Stimulated activated naive B cell treated with anti-CD40 and anti-IgM and Interleukin-4, amounts not matched to agents 10 μg/mL and 1 μg/mL and 100 μg/mL, for 72 hours (primary cell): ENCODE data around the gene KDM7A.

Source experiments
- ATAC-seq, 2 donors: fragments of 150-1000 bp; cut with Tn5 transposase; replicated peaks; 2 replicates each; pipeline ENCODE4 v1.10.0; 2021; ENCODE audit warnings: moderate library complexity in 1 of 2
- DNase-seq: peaks from one replicate; pipeline ENCODE4 v3.0.0; 2021
- H3K27ac Mint-ChIP-seq: one replicate; pipeline ENCODE4 v1.8.0; 2022; ENCODE audit warnings: mild to moderate bottlenecking, mixed read lengths
- H3K27me3 Mint-ChIP-seq, 2 donors: one replicate each; pipeline ENCODE4 v1.8.0; 2022; ENCODE audit warnings: mixed read lengths in 2 of 2
- H3K36me3 Mint-ChIP-seq, 2 donors: one replicate each; pipeline ENCODE4 v1.8.0; 2022; ENCODE audit warnings: mixed read lengths in 2 of 2, mild to moderate bottlenecking in 1 of 2
- H3K4me1 Mint-ChIP-seq, 2 donors: one replicate each; pipeline ENCODE4 v1.8.0; 2022; ENCODE audit warnings: mixed read lengths in 2 of 2, mild to moderate bottlenecking in 1 of 2
- H3K4me3 Mint-ChIP-seq, 2 donors: one replicate each; pipeline ENCODE4 v1.8.0; 2022; ENCODE audit warnings: mild to moderate bottlenecking in 2 of 2, mixed read lengths in 2 of 2, moderate library complexity in 1 of 2
- H3K9me3 Mint-ChIP-seq, 2 donors: one replicate each; pipeline ENCODE4 v1.8.0; 2022; ENCODE audit warnings: mixed read lengths in 2 of 2, mild to moderate bottlenecking in 1 of 2

Gene KDM7A

DNA sequence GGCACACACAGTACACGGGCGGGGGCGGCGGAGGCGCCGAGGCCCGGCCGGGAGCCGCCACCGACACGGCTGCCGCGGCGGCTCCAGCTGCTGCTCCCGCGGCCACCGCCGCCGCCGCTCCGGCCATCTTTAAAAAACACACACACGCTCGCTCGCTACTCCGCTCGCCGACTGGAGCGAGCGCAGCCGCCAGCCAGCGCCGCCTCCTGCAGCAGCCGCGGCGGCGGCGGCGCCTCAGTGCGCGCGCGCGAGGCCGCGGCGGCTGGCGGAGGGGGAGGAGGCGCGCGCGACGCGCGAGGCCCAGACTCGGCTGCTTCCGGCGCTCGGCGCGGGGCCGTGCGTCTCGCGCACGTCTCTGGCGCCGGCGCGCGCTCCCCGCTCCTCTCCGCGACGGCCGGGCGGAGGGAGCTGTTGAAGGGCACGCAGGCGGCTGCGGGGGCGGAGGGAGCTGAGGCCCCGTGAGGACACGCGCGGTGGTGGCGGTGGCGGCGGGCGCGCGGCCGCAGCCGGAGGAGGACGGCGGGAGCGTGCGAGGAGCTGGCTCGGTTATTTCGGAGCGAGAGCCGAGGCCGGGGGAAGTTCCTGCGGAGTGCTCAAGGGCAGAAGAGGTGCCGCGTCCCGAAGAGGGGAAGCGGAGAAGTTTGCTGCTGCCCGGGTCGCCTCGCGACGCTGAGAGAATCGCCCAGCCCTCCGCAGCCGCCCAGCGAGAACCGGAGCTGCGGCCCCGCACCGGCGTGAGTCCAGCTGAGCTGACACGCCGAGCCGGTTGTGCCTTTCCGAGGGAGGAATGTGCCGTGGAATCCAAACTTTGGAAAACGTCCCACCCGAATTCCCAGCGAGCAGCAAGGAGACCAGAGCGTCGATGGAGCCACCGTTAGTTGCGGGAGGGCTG, at the start of gene KDM7A:
TSS of gene KDM7A (minus strand) at position 173 of the 892 bp plus-strand sequence. CDS start at position 127, 46 bp downstream.
- Mint-ChIP-seq H3K4me3 (peak within 1 kb of the TSS; percentile 92 to 98), H3K36me3 (peaks cover 1 to 7% of the 10 kb centered on the region in 2 donors), H3K9me3 (peaks cover 0 to 2% of the 10 kb centered on the region in 2 donors), H3K27me3 (peaks cover 11 to 16% of the 10 kb centered on the region in 2 donors), H3K27ac (peak within 1 kb of the TSS; percentile 98), H3K4me1 (peaks cover 13 to 18% of the 10 kb centered on the region in 2 donors)
- peak; percentile 77 to 83 for ATAC-seq
- DNase-seq = peak; percentile 92

DNA sequence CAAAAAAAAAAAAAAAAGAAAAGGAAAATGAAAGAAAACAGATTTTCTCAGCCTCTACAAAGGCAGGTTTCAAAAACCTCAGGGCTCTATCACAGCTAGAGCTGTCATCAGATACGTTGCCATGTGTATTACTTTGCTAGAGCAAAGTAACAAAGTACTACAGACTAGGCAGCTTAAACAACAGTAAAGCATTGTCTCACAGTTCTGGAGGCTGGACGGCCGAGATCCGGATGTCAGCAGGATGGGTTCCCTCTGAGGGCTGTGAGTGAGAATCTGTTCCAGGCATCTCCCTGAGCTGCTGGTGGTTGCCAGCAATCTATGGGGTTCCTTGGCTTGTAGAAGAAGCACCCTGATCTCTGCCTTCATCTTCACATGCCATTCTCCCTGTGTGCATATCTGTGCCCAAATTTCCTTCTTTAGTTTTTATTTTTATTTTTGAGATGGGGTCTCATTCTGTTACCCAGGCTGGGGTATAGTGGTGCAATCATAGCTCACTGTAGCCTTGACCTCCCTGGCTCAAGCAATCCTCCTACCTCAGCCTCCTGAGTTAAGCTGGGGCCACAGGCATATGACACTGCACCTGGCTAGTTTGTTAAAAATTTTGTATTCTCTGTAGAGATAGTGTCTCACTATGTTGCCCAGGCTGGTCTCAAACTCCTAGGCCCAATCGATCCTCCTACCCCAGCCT, 48.9 kb upstream of the KDM7A start:
- peaks cover 33 to 60% of the 10 kb centered on the region in 2 donors for H3K4me1 Mint-ChIP-seq
- H3K27ac Mint-ChIP-seq = no peak overlapping the region
- H3K36me3 Mint-ChIP-seq = no peaks in the 10 kb centered on the region
- no peaks in the 10 kb centered on the region for H3K9me3 Mint-ChIP-seq
- H3K27me3 Mint-ChIP-seq = peaks cover 0 to 4% of the 10 kb centered on the region in 2 donors
- no peak overlapping the region for H3K4me3 Mint-ChIP-seq
- no peak for ATAC-seq
- DNase-seq = no peak

- no peaks in the 10 kb centered on the region for H3K27me3 Mint-ChIP-seq
- DNase-seq (no peak), ATAC-seq (peak in 1 of 2 donors; percentile 12)
- peaks cover 1 to 2% of the 10 kb centered on the region in 2 donors for H3K36me3 Mint-ChIP-seq
- H3K27ac Mint-ChIP-seq = no peak overlapping the region
- H3K4me3 Mint-ChIP-seq = peak overlapping the region in 1 of 2 donors; percentile 8
- H3K9me3 Mint-ChIP-seq = no peaks in the 10 kb centered on the region
- peaks cover 29 to 41% of the 10 kb centered on the region in 2 donors for H3K4me1 Mint-ChIP-seq
These were observed 46.9 kb upstream of the KDM7A start for GRCh38 chr7:140223515-140224221.

DNA sequence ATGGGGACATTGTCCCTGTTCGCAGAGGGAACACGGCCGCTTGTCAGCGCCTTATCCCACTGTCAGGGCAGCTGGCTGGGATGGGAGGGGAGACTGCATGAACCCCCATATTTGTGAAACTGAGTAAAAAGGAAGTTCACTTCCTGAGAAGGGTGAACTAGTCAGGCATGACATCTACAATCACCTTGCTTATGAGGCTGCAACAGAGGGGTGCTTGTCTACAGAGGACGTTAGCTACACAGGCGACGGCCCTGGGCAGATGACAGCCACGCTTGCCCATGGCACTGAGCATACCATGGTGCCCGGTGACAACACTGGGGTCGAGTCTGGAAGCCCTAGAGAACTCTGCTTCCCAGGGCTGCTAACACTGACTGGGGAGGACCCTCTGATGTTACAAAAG, 46.0 kb upstream of the KDM7A start:
- Mint-ChIP-seq H3K36me3 (peaks cover 6 to 7% of the 10 kb centered on the region in 2 donors), H3K27me3 (no peaks in the 10 kb centered on the region), H3K4me1 (peaks cover 27 to 41% of the 10 kb centered on the region in 2 donors), H3K9me3 (peaks cover 4 to 7% of the 10 kb centered on the region in 2 donors), H3K27ac (no peak overlapping the region), H3K4me3 (no peak overlapping the region)
- peak; percentile 88 to 90 for ATAC-seq
- DNase-seq = no peak

DNA sequence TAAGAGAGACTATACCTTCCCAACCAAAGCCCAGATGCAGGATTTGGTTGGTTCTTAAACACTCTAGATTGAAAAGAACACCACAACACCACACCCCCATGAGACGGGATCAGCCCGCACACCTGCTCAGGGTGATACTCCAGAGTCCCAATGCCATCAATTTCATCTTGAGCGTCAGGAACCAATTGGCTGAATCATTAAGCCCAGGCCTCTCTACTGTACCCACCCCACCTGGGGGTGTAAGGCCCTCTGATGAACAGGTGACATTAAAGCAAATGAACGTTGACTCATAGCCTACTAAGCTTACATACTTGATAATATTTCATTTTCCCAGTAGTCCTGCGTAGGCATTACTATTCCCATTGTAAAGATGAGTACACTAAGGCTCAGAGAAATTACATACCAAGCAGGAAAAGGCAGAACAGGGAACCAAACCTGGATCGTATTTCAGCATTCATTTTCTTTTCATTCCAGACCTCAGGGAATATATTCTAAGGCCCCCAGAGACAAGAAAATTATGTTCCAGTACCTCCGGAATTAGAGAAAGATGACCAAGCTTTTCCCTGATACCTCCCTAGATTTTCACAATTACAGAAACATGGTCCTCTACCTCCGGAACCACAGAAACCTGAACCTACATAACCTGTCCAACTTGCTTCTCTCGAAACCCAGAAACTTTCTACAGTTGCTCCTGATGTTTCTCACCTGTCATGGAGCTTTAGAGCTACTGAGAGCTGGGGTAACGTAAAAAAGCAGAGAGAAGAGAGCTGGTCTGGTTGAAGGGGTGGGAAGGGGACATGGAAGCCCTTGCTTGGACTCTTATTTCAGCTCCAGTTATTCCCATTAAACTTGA, 43.1 kb upstream of the KDM7A start:
- no peak overlapping the region for H3K27ac Mint-ChIP-seq
- peaks cover 6 to 14% of the 10 kb centered on the region in 2 donors for H3K36me3 Mint-ChIP-seq
- no peak for DNase-seq
- no peak for ATAC-seq
- H3K4me3 Mint-ChIP-seq = no peak overlapping the region
- peaks cover 10% of the 10 kb centered on the region in 2 donors for H3K9me3 Mint-ChIP-seq
- peaks cover 0 to 3% of the 10 kb centered on the region in 2 donors for H3K27me3 Mint-ChIP-seq
- H3K4me1 Mint-ChIP-seq = peaks cover 32 to 34% of the 10 kb centered on the region in 2 donors

GRCh38 chr7:140218656-140219055, 41.9 kb upstream of the KDM7A start:
- peaks cover 6 to 14% of the 10 kb centered on the region in 2 donors for H3K36me3 Mint-ChIP-seq
- no peak overlapping the region for H3K27ac Mint-ChIP-seq
- H3K4me3 Mint-ChIP-seq = no peak overlapping the region
- DNase-seq = no peak
- peaks cover 0 to 3% of the 10 kb centered on the region in 2 donors for H3K27me3 Mint-ChIP-seq
- ATAC-seq = no peak
- peaks cover 35% of the 10 kb centered on the region in 2 donors for H3K4me1 Mint-ChIP-seq
- peaks cover 10 to 12% of the 10 kb centered on the region in 2 donors for H3K9me3 Mint-ChIP-seq

DNA sequence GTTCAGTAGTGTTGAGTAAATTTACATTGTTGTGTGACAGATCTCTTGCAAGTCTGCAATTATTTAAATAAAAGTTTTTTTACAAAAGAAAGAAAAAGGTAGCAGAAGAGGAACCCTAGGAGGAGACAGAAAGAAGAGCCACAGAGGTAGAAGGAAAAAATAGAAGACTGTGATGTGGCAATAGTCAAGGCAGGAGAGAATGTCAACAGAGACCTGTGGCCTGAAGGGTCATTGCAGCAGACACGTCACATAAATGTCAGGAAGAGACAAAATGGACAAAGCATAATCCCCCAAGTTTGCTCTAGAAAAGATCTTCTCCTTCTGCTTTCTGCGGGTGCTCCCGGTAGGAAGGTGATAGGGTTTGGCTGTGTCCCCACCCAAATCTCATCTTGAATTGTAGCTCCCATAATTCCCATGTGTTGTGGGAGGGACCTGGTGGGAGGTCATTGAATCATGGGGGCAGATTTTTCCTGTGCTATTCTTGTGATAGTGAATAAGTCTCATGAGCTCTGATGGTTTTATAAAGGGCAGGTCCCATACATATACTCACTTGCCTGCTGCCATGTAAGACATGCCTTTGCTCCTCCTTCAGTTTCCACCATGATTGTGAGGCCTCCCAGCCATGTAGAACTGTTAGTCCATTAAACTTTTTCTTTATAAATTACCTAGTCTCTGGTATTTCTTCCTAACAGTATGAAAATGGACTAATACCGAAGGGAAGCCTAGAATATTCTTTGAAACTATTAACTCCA, 41.1 kb upstream of the KDM7A start:
- Mint-ChIP-seq H3K9me3 (peaks cover 10 to 12% of the 10 kb centered on the region in 2 donors), H3K4me1 (peaks cover 29 to 35% of the 10 kb centered on the region in 2 donors), H3K27me3 (peaks cover 0 to 3% of the 10 kb centered on the region in 2 donors), H3K4me3 (no peak overlapping the region), H3K36me3 (peaks cover 6 to 14% of the 10 kb centered on the region in 2 donors), H3K27ac (no peak overlapping the region)
- ATAC-seq = no peak
- DNase-seq = no peak

- DNase-seq (no peak), ATAC-seq (no peak)
- H3K36me3 Mint-ChIP-seq = peaks cover 6 to 14% of the 10 kb centered on the region in 2 donors
- no peak overlapping the region for H3K4me3 Mint-ChIP-seq
- peaks cover 0 to 3% of the 10 kb centered on the region in 2 donors for H3K27me3 Mint-ChIP-seq
- peaks cover 44 to 49% of the 10 kb centered on the region in 2 donors for H3K4me1 Mint-ChIP-seq
- peaks cover 10 to 12% of the 10 kb centered on the region in 2 donors for H3K9me3 Mint-ChIP-seq
- no peak overlapping the region for H3K27ac Mint-ChIP-seq
These were observed 38.5 kb upstream of the KDM7A start for GRCh38 chr7:140215281-140215680.

DNA sequence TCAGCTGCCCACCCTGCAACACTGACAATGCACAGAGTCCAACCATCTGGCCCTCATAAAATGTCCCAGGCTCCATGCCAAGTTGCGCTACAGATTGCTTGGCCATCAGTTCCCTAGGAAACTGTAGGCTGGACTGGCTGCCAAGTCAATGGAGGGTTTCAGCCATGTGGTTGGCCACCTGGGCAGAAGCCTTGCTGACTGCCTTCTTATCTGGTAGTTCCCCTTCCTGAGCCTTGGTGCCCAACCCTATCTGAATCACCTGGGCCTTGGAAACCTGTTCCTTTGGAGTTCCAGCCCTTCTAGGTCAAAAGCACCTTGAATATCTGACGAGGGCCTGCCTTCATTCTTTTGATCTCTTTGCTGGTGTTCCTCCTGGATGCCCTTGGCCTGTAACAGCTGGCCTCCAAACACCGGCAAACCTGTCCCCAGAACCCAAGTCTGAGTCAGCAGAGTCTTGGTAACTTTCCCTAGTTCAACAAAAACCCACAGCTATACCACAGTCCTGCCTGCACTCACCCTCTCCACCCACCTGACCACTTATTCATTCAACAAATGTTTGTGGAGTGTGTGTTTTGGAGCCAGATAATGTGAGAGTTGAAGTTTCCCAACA, 37.4 kb upstream of the KDM7A start:
- Mint-ChIP-seq H3K27ac (peak overlapping the region; percentile 93), H3K27me3 (peaks cover 0 to 3% of the 10 kb centered on the region in 2 donors), H3K4me3 (peak overlapping the region; percentile 57 to 74), H3K4me1 (peaks cover 52 to 60% of the 10 kb centered on the region in 2 donors), H3K9me3 (peaks cover 10 to 12% of the 10 kb centered on the region in 2 donors), H3K36me3 (peaks cover 6 to 14% of the 10 kb centered on the region in 2 donors)
- ATAC-seq = peak; percentile 78 to 83
- peak; percentile 72 for DNase-seq

- peaks cover 4 to 13% of the 10 kb centered on the region in 2 donors for H3K36me3 Mint-ChIP-seq
- peaks cover 0 to 3% of the 10 kb centered on the region in 2 donors for H3K27me3 Mint-ChIP-seq
- peak overlapping the region; percentile 57 to 74 for H3K4me3 Mint-ChIP-seq
- H3K9me3 Mint-ChIP-seq = peaks cover 10 to 12% of the 10 kb centered on the region in 2 donors
- H3K27ac Mint-ChIP-seq = peak overlapping the region; percentile 93
- DNase-seq (no peak), ATAC-seq (peak in 1 of 2 donors; percentile 14)
- peaks cover 55 to 65% of the 10 kb centered on the region in 2 donors for H3K4me1 Mint-ChIP-seq
These were observed 36.9 kb upstream of the KDM7A start for GRCh38 chr7:140213684-140214074.

DNA sequence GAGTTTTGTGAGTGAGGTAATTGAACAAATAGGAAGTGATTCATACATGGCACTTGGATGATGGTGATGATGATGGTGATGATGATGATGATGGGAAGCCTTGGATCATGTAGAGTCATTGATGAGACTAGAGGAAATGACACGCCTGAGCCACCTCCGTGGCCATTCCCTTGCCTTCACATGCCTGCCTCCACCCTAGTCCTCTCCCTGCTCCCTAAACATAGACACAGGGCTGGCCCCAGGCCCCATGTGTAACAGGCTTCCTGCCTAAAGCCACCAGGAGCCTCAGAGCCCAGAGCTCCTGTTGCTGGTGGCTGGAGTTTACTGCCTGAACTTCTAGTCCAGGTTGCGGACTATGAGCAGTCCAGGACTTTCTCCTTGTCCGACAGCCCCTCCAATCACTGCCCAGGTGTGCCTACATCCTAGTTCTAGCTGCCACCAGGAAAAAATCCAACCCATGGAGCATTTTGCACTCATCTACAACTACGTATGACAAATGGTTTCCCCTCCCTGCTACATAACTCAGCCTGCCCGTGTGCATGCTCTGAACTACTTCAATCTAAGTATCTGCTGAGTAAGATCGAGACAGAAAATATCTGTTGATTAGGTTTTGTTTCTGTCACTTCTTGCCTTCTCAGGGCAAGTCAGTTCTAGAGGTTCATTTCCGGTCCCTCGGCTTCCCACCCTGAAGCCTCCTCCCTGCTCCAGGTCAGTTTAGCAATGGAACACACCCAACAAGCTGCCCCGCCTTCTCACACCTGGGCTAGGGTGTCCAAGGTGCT, 35.5 kb upstream of the KDM7A start:
- Mint-ChIP-seq H3K4me1 (peaks cover 58 to 75% of the 10 kb centered on the region in 2 donors), H3K9me3 (peaks cover 0 to 5% of the 10 kb centered on the region in 2 donors), H3K27ac (peak overlapping the region; percentile 7), H3K4me3 (no peak overlapping the region), H3K27me3 (peaks cover 0 to 3% of the 10 kb centered on the region in 2 donors), H3K36me3 (peaks cover 0 to 4% of the 10 kb centered on the region in 2 donors)
- DNase-seq (no peak), ATAC-seq (no peak)

GRCh38 chr7:140211698-140212097, 34.9 kb upstream of the KDM7A start:
- Mint-ChIP-seq H3K36me3 (peaks cover 0 to 4% of the 10 kb centered on the region in 2 donors), H3K9me3 (peaks cover 0 to 5% of the 10 kb centered on the region in 2 donors), H3K4me1 (peaks cover 60 to 81% of the 10 kb centered on the region in 2 donors), H3K4me3 (no peak overlapping the region), H3K27me3 (peaks cover 0 to 3% of the 10 kb centered on the region in 2 donors), H3K27ac (peak overlapping the region; percentile 31)
- no peak for DNase-seq
- no peak for ATAC-seq
